HepG2 (cell line): ENCODE data around the gene CDR2L. TPM values are rescaled to one million over a fixed set of nuclear protein-coding genes. Genes with fewer than 3 reads are reported as not detected.

Experiments used
- ARID2 ChIP-seq: sonication (generic); formaldehyde crosslinking; IDR thresholded peaks from 2 replicates; pipeline ENCODE4 v1.8.1; 2022; ENCODE audit warnings: mild to moderate bottlenecking, missing genetic modification reagents, borderline replicate concordance
- HOXA7 ChIP-seq: sonication (generic); formaldehyde crosslinking; IDR thresholded peaks from 2 replicates; pipeline ENCODE4 v1.8.1; 2022; ENCODE audit warnings: mild to moderate bottlenecking, missing genetic modification reagents, moderate library complexity
- NFIC ChIP-seq: IDR thresholded peaks from 2 replicates; pipeline ENCODE4 v1.6.1; 2012; ENCODE audit warnings: mild to moderate bottlenecking, low read length, inconsistent platforms
- PHF8 ChIP-seq: sonication (generic); formaldehyde crosslinking; IDR thresholded peaks from 2 replicates; pipeline ENCODE4 v1.5.0; 2020; ENCODE audit warnings: missing genetic modification reagents
- STAT5B ChIP-seq: sonication (generic); formaldehyde crosslinking; IDR thresholded peaks from 2 replicates; pipeline ENCODE4 v1.4.0; 2020; ENCODE audit warnings: missing genetic modification reagents
- ZBTB3 ChIP-seq: sonication (generic); formaldehyde crosslinking; IDR thresholded peaks from 2 replicates; pipeline ENCODE4 v1.4.0; 2020; ENCODE audit warnings: low read depth, mild to moderate bottlenecking, moderate library complexity, missing genetic modification reagents, borderline replicate concordance
- ZNF121 ChIP-seq: sonication (generic); formaldehyde crosslinking; IDR thresholded peaks from 2 replicates; pipeline ENCODE4 v1.5.0; 2020; ENCODE audit warnings: mild to moderate bottlenecking, missing genetic modification reagents
- ZNF432 ChIP-seq: sonication (generic); formaldehyde crosslinking; IDR thresholded peaks from 2 replicates; pipeline ENCODE4 v1.5.0; 2020; ENCODE audit warnings: missing genetic modification reagents, mild to moderate bottlenecking, borderline replicate concordance
- ZNF670 ChIP-seq: sonication (generic); formaldehyde crosslinking; IDR thresholded peaks from 2 replicates; pipeline ENCODE4 v1.8.0; 2022; ENCODE audit warnings: mild to moderate bottlenecking, missing genetic modification reagents, borderline replicate concordance
- ZNF724P ChIP-seq: sonication (generic); formaldehyde crosslinking; IDR thresholded peaks from 2 replicates; pipeline ENCODE4 v1.8.0; 2022; ENCODE audit warnings: missing genetic modification reagents, borderline replicate concordance
- polyA plus RNA-seq, 8 experiments: library from polyadenylated mRNA; depleted of rRNA in 3 of 8; stranded (reverse) in 7 of 8; unstranded in 1 of 8; fragments of >200 nt; fragmentation: Illumina TruSeq in 4 of 8; extraction: Trizol in 4 of 8; gene quantifications; 2 replicates each; pipeline versions ENCODE4 v1.2.1 to v1.2.3, GENCODE V29; 2011 to 2016; ENCODE audit warnings: low read depth in 4 of 8, missing spikeins in 1 of 8, mixed read lengths in 1 of 8; ENCODE audit not compliant: insufficient read depth in 1 of 8
- total RNA-seq, 5 experiments: library from RNA; depleted of rRNA; stranded (reverse); fragments of >200 nt; fragmentation: Illumina TruSeq; extraction: Trizol; gene quantifications; 2 replicates each; pipeline ENCODE4 v1.2.3, GENCODE V29; 2016; ENCODE audit warnings: low read depth in 1 of 5
- TF ChIP-seq, protein P1 (sequence below): IDR thresholded peaks from 2 replicates; pipeline ENCODE4 v1.6.1; 2012; ENCODE audit warnings: low read length, improper control_type of control experiment
- TF ChIP-seq, protein P2 (sequence below): sonication (generic); formaldehyde crosslinking; IDR thresholded peaks from 2 replicates; pipeline ENCODE4 v1.9.0; 2022; ENCODE audit warnings: missing genetic modification reagents, mild to moderate bottlenecking, borderline replicate concordance
- TF ChIP-seq, protein P3 (sequence below): IDR thresholded peaks from 2 replicates; pipeline ENCODE4 v1.6.1; 2016; ENCODE audit warnings: low read depth, borderline replicate concordance
- TF ChIP-seq, protein P4 (sequence below): sonication (generic); formaldehyde crosslinking; IDR thresholded peaks from 2 replicates; pipeline ENCODE4 v1.9.0; 2021; ENCODE audit warnings: missing genetic modification reagents, borderline replicate concordance

The CDR2L gene
- total and polyA plus RNA-seq, 2 of the 13 experiments (the other 11 are each of a cell fraction or from before 2014, with no cell fraction given): 1.9 to 2.1 TPM

DNA sequence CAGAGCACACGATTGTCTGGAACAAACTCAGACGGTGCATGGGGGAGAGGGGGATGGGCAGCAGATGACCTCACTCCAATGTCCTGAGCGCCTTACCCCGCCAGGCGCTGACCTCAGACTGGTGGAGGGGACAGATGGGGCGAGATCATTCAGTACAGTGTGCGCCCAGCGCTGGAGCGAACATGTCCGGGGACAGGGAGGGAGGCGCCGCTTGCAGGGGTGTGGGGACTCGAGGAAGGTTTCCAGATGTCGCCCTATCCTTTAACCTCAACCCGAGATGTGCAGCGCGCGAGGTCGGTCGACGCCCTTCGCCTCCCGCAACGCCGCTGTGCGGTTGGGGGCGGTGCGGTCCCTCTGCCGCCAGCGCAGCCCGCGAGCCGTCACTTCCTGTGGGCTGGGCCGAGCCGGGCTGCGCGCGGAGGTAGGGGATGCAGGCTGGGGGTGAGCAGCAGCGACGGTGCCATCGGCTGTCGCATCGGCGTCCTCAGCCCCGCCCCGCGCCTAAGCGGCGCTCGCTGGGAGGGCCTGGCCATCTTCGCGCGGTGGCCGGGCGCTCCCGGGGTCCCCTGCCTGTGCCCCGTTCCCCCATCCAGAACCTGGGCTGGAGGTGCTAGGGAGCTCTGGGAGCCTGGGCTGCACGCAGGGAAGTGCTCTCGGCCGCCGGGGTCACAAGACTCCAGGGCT lies 5.3 kb upstream of the CDR2L start (continued):
- TF ChIP-seq, protein P1, sequence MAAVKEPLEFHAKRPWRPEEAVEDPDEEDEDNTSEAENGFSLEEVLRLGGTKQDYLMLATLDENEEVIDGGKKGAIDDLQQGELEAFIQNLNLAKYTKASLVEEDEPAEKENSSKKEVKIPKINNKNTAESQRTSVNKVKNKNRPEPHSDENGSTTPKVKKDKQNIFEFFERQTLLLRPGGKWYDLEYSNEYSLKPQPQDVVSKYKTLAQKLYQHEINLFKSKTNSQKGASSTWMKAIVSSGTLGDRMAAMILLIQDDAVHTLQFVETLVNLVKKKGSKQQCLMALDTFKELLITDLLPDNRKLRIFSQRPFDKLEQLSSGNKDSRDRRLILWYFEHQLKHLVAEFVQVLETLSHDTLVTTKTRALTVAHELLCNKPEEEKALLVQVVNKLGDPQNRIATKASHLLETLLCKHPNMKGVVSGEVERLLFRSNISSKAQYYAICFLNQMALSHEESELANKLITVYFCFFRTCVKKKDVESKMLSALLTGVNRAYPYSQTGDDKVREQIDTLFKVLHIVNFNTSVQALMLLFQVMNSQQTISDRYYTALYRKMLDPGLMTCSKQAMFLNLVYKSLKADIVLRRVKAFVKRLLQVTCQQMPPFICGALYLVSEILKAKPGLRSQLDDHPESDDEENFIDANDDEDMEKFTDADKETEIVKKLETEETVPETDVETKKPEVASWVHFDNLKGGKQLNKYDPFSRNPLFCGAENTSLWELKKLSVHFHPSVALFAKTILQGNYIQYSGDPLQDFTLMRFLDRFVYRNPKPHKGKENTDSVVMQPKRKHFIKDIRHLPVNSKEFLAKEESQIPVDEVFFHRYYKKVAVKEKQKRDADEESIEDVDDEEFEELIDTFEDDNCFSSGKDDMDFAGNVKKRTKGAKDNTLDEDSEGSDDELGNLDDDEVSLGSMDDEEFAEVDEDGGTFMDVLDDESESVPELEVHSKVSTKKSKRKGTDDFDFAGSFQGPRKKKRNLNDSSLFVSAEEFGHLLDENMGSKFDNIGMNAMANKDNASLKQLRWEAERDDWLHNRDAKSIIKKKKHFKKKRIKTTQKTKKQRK: no peak
- TF ChIP-seq PHF8 (peak; percentile 79; the same call in 1 of the 2 replicates), ZNF724P (CRISPR knock-in tag) (peak; percentile 82), ZNF121 (CRISPR knock-in tag) (peak; percentile 69), ZBTB3 (CRISPR knock-in tag) (0 out of 2 replicates have a peak, but pooled peaks have one; percentile 77), ZNF670 (peak; percentile 71), ZNF432 (no peak), NFIC (no peak), STAT5B (no peak), HOXA7 (no peak), ARID2 (CRISPR knock-in tag) (peak; percentile 93)
- TF ChIP-seq, protein P2, sequence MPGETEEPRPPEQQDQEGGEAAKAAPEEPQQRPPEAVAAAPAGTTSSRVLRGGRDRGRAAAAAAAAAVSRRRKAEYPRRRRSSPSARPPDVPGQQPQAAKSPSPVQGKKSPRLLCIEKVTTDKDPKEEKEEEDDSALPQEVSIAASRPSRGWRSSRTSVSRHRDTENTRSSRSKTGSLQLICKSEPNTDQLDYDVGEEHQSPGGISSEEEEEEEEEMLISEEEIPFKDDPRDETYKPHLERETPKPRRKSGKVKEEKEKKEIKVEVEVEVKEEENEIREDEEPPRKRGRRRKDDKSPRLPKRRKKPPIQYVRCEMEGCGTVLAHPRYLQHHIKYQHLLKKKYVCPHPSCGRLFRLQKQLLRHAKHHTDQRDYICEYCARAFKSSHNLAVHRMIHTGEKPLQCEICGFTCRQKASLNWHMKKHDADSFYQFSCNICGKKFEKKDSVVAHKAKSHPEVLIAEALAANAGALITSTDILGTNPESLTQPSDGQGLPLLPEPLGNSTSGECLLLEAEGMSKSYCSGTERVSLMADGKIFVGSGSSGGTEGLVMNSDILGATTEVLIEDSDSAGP: peak; percentile 98
- TF ChIP-seq, protein P3, sequence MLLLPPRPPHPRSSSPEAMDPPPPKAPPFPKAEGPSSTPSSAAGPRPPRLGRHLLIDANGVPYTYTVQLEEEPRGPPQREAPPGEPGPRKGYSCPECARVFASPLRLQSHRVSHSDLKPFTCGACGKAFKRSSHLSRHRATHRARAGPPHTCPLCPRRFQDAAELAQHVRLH (CRISPR knock-in tag): peak; percentile 69; the same call in 1 of the 2 replicates
- TF ChIP-seq, protein P4, sequence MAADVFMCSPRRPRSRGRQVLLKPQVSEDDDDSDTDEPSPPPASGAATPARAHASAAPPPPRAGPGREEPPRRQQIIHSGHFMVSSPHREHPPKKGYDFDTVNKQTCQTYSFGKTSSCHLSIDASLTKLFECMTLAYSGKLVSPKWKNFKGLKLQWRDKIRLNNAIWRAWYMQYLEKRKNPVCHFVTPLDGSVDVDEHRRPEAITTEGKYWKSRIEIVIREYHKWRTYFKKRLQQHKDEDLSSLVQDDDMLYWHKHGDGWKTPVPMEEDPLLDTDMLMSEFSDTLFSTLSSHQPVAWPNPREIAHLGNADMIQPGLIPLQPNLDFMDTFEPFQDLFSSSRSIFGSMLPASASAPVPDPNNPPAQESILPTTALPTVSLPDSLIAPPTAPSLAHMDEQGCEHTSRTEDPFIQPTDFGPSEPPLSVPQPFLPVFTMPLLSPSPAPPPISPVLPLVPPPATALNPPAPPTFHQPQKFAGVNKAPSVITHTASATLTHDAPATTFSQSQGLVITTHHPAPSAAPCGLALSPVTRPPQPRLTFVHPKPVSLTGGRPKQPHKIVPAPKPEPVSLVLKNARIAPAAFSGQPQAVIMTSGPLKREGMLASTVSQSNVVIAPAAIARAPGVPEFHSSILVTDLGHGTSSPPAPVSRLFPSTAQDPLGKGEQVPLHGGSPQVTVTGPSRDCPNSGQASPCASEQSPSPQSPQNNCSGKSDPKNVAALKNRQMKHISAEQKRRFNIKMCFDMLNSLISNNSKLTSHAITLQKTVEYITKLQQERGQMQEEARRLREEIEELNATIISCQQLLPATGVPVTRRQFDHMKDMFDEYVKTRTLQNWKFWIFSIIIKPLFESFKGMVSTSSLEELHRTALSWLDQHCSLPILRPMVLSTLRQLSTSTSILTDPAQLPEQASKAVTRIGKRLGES (CRISPR knock-in tag): 0 out of 2 replicates have a peak, but pooled peaks have one; percentile 15
